ENCODE measurements around the gene MRRF.

- TF ChIP-seq POLR2A (IDR thresholded peaks at IDR 0.05) (no peak), CTCF (IDR thresholded peaks at IDR 0.05) (no peak), POLR2AphosphoS5 (IDR thresholded peaks at IDR 0.05) (no peak), EP300 (IDR thresholded peaks at IDR 0.05) (no peak)
Observed at GRCh38 chr9:122364783-122365150, 100.1 kb downstream of the MRRF start.

Data from stomach (tissue), 4 donors.